ENCODE data around the gene SLC39A7.

DNA sequence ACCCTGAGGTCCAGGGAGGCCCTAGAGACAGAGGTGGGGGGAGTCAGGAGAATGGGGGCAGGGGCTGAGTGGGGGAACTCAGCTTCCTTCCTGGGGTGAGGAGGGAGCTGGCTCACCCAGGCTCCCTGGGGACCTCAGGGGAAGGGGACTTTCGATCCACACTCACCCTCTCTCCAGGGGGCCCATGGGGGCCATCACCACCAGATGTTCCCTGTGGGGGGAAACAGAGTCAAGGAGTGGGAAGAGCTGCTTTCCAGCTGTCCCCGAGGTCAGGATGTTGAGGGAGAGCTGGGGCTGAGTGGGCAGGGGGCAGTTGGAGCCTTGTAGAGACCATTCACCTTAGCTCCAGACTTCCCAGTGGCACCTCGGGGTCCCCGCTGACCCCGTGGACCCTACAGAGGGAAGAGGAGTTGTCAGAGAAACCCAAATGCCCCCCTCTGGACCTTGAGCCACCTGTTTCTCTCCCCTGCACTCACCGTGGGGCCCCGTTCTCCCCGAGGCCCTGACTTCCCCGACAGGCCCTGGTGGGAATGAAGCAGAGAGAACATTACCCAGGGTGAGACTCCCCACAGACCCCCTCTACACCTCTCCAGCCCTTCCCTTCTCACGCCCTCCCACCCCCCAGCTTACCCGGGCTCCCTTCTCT is 27.0 kb upstream of the SLC39A7 start:
- TF ChIP-seq GABPA (IDR thresholded peaks at IDR 0.05 in 1 of 2, conservative IDR thresholded peaks at IDR 0.05 in 1 of 2): no peak
- TF ChIP-seq, protein P1, sequence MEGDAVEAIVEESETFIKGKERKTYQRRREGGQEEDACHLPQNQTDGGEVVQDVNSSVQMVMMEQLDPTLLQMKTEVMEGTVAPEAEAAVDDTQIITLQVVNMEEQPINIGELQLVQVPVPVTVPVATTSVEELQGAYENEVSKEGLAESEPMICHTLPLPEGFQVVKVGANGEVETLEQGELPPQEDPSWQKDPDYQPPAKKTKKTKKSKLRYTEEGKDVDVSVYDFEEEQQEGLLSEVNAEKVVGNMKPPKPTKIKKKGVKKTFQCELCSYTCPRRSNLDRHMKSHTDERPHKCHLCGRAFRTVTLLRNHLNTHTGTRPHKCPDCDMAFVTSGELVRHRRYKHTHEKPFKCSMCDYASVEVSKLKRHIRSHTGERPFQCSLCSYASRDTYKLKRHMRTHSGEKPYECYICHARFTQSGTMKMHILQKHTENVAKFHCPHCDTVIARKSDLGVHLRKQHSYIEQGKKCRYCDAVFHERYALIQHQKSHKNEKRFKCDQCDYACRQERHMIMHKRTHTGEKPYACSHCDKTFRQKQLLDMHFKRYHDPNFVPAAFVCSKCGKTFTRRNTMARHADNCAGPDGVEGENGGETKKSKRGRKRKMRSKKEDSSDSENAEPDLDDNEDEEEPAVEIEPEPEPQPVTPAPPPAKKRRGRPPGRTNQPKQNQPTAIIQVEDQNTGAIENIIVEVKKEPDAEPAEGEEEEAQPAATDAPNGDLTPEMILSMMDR (IDR thresholded peaks at IDR 0.05; ENCODE audit: low read depth, low read length, missing input control): no peak
- TF ChIP-seq TAF1 (conservative IDR thresholded peaks at IDR 0.05): no peak
- no peak for TF ChIP-seq RAD21 (IDR thresholded peaks at IDR 0.05)
- TF ChIP-seq, protein P2, sequence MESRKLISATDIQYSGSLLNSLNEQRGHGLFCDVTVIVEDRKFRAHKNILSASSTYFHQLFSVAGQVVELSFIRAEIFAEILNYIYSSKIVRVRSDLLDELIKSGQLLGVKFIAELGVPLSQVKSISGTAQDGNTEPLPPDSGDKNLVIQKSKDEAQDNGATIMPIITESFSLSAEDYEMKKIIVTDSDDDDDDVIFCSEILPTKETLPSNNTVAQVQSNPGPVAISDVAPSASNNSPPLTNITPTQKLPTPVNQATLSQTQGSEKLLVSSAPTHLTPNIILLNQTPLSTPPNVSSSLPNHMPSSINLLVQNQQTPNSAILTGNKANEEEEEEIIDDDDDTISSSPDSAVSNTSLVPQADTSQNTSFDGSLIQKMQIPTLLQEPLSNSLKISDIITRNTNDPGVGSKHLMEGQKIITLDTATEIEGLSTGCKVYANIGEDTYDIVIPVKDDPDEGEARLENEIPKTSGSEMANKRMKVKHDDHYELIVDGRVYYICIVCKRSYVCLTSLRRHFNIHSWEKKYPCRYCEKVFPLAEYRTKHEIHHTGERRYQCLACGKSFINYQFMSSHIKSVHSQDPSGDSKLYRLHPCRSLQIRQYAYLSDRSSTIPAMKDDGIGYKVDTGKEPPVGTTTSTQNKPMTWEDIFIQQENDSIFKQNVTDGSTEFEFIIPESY (IDR thresholded peaks at IDR 0.05): no peak
- no peak for TF ChIP-seq REST (IDR thresholded peaks at IDR 0.05)
- TF ChIP-seq YY1 (IDR thresholded peaks at IDR 0.05): no peak
- TF ChIP-seq JUND (IDR thresholded peaks at IDR 0.05): no peak
- TF ChIP-seq EGR1 (IDR thresholded peaks at IDR 0.05; ENCODE audit: low read depth in 2 of 2): no peak
- TF ChIP-seq, protein P3, sequence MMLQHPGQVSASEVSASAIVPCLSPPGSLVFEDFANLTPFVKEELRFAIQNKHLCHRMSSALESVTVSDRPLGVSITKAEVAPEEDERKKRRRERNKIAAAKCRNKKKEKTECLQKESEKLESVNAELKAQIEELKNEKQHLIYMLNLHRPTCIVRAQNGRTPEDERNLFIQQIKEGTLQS (IDR thresholded peaks at IDR 0.05): no peak
- TF ChIP-seq NR2F2 (IDR thresholded peaks at IDR 0.05): no peak
- no peak for TF ChIP-seq SP1 (IDR thresholded peaks at IDR 0.05)
- TF ChIP-seq RXRA (IDR thresholded peaks at IDR 0.05): no peak

Data from liver (tissue), 3 donors.